K562 (cell line): Measurements from ENCODE around the gene CFAP70. TPM values are rescaled to one million over a fixed set of nuclear protein-coding genes. Genes with fewer than 3 reads are reported as not detected.

ENCODE experiments used
- BCLAF1 ChIP-seq, 2 experiments: fragments of 450-650 bp in 1 of 2; IDR thresholded peaks; 2 replicates each; pipeline ENCODE4 v1.6.1; 2011 to 2017; ENCODE audit warnings: low read depth in 2 of 2, antibody characterized with exemption in 1 of 2, borderline replicate concordance in 1 of 2, low read length in 1 of 2, mild to moderate bottlenecking in 1 of 2, mixed read lengths in 1 of 2; ENCODE audit not compliant: control insufficient read depth in 1 of 2
- CEBPB ChIP-seq: fragments of 450-650 bp; IDR thresholded peaks from 2 replicates; pipeline ENCODE4 v1.6.1; 2016; ENCODE audit warnings: missing genetic modification characterization, missing compliant biosample characterization
- ESRRA ChIP-seq: fragments of 450-650 bp; IDR thresholded peaks from 2 replicates; pipeline ENCODE4 v1.6.1; 2014; ENCODE audit warnings: low read depth, mild to moderate bottlenecking, moderate library complexity, borderline replicate concordance
- HMG20A ChIP-seq: fragments of 450-650 bp; formaldehyde crosslinking; conservative IDR thresholded peaks from 2 replicates; pipeline ENCODE4 v1.4.0; 2020; ENCODE audit warnings: mild to moderate bottlenecking, mixed read lengths
- POLR2AphosphoS5 ChIP-seq: IDR thresholded peaks from 2 replicates; pipeline ENCODE4 v1.6.1; 2011; ENCODE audit warnings: mild to moderate bottlenecking, low read depth, low read length, moderate library complexity; ENCODE audit not compliant: control insufficient read depth, insufficient read depth
- RBFOX2 ChIP-seq: fragments of 200-400 bp; formaldehyde crosslinking; IDR thresholded peaks from 2 replicates; pipeline ENCODE4 v1.6.1; 2017; ENCODE audit warnings: low read depth, mild to moderate bottlenecking, low read length, moderate library complexity
- THRA ChIP-seq: fragments of 450-650 bp; IDR thresholded peaks from 2 replicates; pipeline ENCODE4 v1.6.1; 2017; ENCODE audit warnings: mild to moderate bottlenecking, moderate library complexity
- YY1 ChIP-seq, 3 experiments: IDR thresholded peaks; 2 replicates each; pipeline ENCODE4 v1.6.1; 2011; ENCODE audit warnings: low read length in 2 of 3, mild to moderate bottlenecking in 2 of 3, moderate library complexity in 2 of 3, borderline replicate concordance in 1 of 3, control low read depth in 1 of 3, low read depth in 1 of 3; ENCODE audit not compliant: insufficient read depth in 3 of 3, insufficient replicate concordance in 2 of 3, control insufficient read depth in 1 of 3, insufficient read length in 1 of 3; ENCODE audit errors: extremely low read depth in 1 of 3
- ZBTB1 ChIP-seq: sonication (generic); formaldehyde crosslinking; IDR thresholded peaks from 2 replicates; pipeline ENCODE4 v1.8.1; 2023; ENCODE audit warnings: missing genetic modification reagents, low read depth, mild to moderate bottlenecking, borderline replicate concordance
- ZNF140 ChIP-seq: fragments of 250-450 bp; sonication (Bioruptor Pico); IDR thresholded peaks from 2 replicates; pipeline ENCODE4 v1.8.0; 2021; ENCODE audit warnings: moderate library complexity, mild to moderate bottlenecking, inconsistent platforms
- ZNF146 ChIP-seq: IDR thresholded peaks from one replicate; pipeline ENCODE4 v1.6.1; 2018; ENCODE audit warnings: missing compliant biosample characterization; ENCODE audit not compliant: unreplicated experiment
- polyA plus RNA-seq, 8 experiments: library from polyadenylated mRNA; depleted of rRNA in 4 of 8; stranded (reverse) in 5 of 8; unstranded in 3 of 8; fragments of >200 nt; fragmentation: Nextera tagmentation in 2 of 8; fragmentation: Illumina TruSeq in 1 of 8; extraction: Ambion mirVana in 2 of 8; extraction: Trizol in 1 of 8; gene quantifications; 2 replicates each; pipeline versions ENCODE4 v1.2.1 to v1.2.3, GENCODE V29; 2011 to 2014; ENCODE audit warnings: inconsistent platforms in 1 of 8, missing spikeins in 1 of 8
- total RNA-seq, 7 experiments: library from RNA; depleted of rRNA in 6 of 7; stranded (reverse); fragments of >200 nt in 6 of 7; fragmentation: Illumina TruSeq in 2 of 7; extraction: Trizol in 2 of 7; gene quantifications; 2 replicates each; pipeline versions ENCODE4 v1.2.1 to v1.2.3, GENCODE V29; 2011 to 2021; ENCODE audit warnings: low replicate concordance in 1 of 7
- TF ChIP-seq, protein P1 (sequence below): sonication (generic); formaldehyde crosslinking; IDR thresholded peaks from 2 replicates; pipeline ENCODE4 v1.8.0; 2023; ENCODE audit warnings: mild to moderate bottlenecking, missing genetic modification reagents
- TF ChIP-seq, protein P2 (sequence below): fragments of 250-450 bp; sonication (Bioruptor Pico); IDR thresholded peaks from 2 replicates; pipeline ENCODE4 v1.8.0; 2021; ENCODE audit warnings: moderate library complexity, mild to moderate bottlenecking, inconsistent platforms
- TF ChIP-seq, protein P3 (sequence below): fragments of 450-650 bp; IDR thresholded peaks from 2 replicates; pipeline ENCODE4 v1.6.1; 2016

Gene CFAP70
- total and polyA plus RNA-seq, 9 of the 15 experiments (the other 6 are each of a cell fraction or from before 2014, with no cell fraction given): 0.27 to 1.6 (median 0.86) TPM

- TF ChIP-seq, protein P1, sequence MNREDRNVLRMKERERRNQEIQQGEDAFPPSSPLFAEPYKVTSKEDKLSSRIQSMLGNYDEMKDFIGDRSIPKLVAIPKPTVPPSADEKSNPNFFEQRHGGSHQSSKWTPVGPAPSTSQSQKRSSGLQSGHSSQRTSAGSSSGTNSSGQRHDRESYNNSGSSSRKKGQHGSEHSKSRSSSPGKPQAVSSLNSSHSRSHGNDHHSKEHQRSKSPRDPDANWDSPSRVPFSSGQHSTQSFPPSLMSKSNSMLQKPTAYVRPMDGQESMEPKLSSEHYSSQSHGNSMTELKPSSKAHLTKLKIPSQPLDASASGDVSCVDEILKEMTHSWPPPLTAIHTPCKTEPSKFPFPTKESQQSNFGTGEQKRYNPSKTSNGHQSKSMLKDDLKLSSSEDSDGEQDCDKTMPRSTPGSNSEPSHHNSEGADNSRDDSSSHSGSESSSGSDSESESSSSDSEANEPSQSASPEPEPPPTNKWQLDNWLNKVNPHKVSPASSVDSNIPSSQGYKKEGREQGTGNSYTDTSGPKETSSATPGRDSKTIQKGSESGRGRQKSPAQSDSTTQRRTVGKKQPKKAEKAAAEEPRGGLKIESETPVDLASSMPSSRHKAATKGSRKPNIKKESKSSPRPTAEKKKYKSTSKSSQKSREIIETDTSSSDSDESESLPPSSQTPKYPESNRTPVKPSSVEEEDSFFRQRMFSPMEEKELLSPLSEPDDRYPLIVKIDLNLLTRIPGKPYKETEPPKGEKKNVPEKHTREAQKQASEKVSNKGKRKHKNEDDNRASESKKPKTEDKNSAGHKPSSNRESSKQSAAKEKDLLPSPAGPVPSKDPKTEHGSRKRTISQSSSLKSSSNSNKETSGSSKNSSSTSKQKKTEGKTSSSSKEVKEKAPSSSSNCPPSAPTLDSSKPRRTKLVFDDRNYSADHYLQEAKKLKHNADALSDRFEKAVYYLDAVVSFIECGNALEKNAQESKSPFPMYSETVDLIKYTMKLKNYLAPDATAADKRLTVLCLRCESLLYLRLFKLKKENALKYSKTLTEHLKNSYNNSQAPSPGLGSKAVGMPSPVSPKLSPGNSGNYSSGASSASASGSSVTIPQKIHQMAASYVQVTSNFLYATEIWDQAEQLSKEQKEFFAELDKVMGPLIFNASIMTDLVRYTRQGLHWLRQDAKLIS: no peak
- no peak for TF ChIP-seq ZNF140 (CRISPR knock-in tag)
- TF ChIP-seq RBFOX2: peak; percentile 60
- TF ChIP-seq, protein P2, sequence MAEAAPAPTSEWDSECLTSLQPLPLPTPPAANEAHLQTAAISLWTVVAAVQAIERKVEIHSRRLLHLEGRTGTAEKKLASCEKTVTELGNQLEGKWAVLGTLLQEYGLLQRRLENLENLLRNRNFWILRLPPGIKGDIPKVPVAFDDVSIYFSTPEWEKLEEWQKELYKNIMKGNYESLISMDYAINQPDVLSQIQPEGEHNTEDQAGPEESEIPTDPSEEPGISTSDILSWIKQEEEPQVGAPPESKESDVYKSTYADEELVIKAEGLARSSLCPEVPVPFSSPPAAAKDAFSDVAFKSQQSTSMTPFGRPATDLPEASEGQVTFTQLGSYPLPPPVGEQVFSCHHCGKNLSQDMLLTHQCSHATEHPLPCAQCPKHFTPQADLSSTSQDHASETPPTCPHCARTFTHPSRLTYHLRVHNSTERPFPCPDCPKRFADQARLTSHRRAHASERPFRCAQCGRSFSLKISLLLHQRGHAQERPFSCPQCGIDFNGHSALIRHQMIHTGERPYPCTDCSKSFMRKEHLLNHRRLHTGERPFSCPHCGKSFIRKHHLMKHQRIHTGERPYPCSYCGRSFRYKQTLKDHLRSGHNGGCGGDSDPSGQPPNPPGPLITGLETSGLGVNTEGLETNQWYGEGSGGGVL (CRISPR knock-in tag): no peak
- no peak for TF ChIP-seq ESRRA
- no peak for TF ChIP-seq CEBPB (tag)
- TF ChIP-seq YY1 (IDR thresholded peaks at IDR 0.05; ENCODE audit: borderline replicate concordance in 1 of 3, control insufficient read depth in 1 of 3, extremely low read depth in 1 of 3, insufficient read depth in 3 of 3, insufficient read length in 1 of 3, insufficient replicate concordance in 2 of 3, low read depth in 1 of 3, low read length in 2 of 3): no peak
- TF ChIP-seq ZNF146 (CRISPR knock-in tag): no peak
- no peak for TF ChIP-seq THRA
- TF ChIP-seq ZBTB1 (CRISPR knock-in tag): no peak
- TF ChIP-seq HMG20A: no peak
- TF ChIP-seq, protein P3, sequence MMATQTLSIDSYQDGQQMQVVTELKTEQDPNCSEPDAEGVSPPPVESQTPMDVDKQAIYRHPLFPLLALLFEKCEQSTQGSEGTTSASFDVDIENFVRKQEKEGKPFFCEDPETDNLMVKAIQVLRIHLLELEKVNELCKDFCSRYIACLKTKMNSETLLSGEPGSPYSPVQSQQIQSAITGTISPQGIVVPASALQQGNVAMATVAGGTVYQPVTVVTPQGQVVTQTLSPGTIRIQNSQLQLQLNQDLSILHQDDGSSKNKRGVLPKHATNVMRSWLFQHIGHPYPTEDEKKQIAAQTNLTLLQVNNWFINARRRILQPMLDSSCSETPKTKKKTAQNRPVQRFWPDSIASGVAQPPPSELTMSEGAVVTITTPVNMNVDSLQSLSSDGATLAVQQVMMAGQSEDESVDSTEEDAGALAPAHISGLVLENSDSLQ: no peak
- TF ChIP-seq POLR2AphosphoS5: peak; percentile 55; the same call in 1 of the 2 replicates
- TF ChIP-seq BCLAF1 (IDR thresholded peaks at IDR 0.05; ENCODE audit: borderline replicate concordance in 1 of 2, control insufficient read depth in 1 of 2, low read depth in 2 of 2, low read length in 1 of 2): no peak
Measured at GRCh38 chr10:73238990-73239566, 119.6 kb downstream of the CFAP70 start (continued).
